Lower leg skin (tissue), 3 donors: ENCODE results near the gene LYRM7.

Source experiments
- POLR2A ChIP-seq, 2 donors: fragments of 450-650 bp; IDR thresholded peaks; one replicate each; pipeline ENCODE4 v1.6.1; 2016 to 2017; ENCODE audit warnings: antibody characterized with exemption in 2 of 2, mild to moderate bottlenecking in 1 of 2, moderate library complexity in 1 of 2
- TF ChIP-seq, protein P1 (sequence below), 3 donors: fragments of 450-650 bp; IDR thresholded peaks; one replicate each; pipeline ENCODE4 v1.5.1; 2016; ENCODE audit warnings: antibody characterized with exemption in 3 of 3, mild to moderate bottlenecking in 3 of 3, moderate library complexity in 2 of 3

DNA sequence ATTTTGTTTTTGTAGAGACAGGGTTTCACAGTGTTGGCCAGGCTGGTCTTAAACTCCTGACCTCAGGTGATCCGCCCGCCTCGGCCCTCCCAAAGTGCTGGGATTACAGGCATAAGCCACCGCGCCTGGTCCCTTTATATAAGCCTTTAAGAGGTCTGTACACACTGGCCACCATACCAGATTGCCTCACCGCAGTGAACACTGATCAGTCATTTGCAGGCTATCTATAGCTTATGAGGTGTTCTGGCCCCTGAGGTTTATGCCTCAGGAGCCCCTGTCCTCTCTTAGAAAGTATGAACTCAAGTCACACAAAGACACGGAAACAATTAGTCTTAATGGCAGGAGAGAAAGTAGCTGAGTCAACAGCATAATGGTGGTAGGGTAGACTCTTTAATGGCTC, 20.3 kb upstream of the LYRM7 start:
- TF ChIP-seq, protein P1, sequence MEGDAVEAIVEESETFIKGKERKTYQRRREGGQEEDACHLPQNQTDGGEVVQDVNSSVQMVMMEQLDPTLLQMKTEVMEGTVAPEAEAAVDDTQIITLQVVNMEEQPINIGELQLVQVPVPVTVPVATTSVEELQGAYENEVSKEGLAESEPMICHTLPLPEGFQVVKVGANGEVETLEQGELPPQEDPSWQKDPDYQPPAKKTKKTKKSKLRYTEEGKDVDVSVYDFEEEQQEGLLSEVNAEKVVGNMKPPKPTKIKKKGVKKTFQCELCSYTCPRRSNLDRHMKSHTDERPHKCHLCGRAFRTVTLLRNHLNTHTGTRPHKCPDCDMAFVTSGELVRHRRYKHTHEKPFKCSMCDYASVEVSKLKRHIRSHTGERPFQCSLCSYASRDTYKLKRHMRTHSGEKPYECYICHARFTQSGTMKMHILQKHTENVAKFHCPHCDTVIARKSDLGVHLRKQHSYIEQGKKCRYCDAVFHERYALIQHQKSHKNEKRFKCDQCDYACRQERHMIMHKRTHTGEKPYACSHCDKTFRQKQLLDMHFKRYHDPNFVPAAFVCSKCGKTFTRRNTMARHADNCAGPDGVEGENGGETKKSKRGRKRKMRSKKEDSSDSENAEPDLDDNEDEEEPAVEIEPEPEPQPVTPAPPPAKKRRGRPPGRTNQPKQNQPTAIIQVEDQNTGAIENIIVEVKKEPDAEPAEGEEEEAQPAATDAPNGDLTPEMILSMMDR (IDR thresholded peaks at IDR 0.05): no peak
- no peak for TF ChIP-seq POLR2A (IDR thresholded peaks at IDR 0.05)
